ENCODE data around the gene PAX5.

Gene PAX5

GRCh38 chr9:36961561-36962325 is 72.3 kb downstream of the PAX5 start:
- H3K4me3 ChIP-seq (ENCODE audit: low read depth, low read length): no peak overlapping the region

GRCh38 chr9:36961051-36961450 is 73.0 kb downstream of the PAX5 start:
- H3K4me3 ChIP-seq (ENCODE audit: low read depth, low read length): no peak overlapping the region

GRCh38 chr9:36960575-36960955 is 73.5 kb downstream of the PAX5 start:
- no peak overlapping the region for H3K4me3 ChIP-seq (ENCODE audit: low read depth, low read length)

- H3K4me3 ChIP-seq (ENCODE audit: low read depth, low read length): no peak overlapping the region
These were observed 74.1 kb downstream of the PAX5 start for GRCh38 chr9:36959681-36960574.

GRCh38 chr9:36956908-36957307 is 77.2 kb downstream of the PAX5 start:
- H3K4me3 ChIP-seq (ENCODE audit: low read depth, low read length): no peak overlapping the region

GRCh38 chr9:36950389-36950788 is 83.7 kb downstream of the PAX5 start:
- no peak overlapping the region for H3K4me3 ChIP-seq (ENCODE audit: low read depth, low read length)

GRCh38 chr9:36949466-36949865 is 84.6 kb downstream of the PAX5 start:
- no peak overlapping the region for H3K4me3 ChIP-seq (ENCODE audit: low read depth, low read length)

- no peak overlapping the region for H3K4me3 ChIP-seq (ENCODE audit: low read depth, low read length)
These were observed 86.0 kb downstream of the PAX5 start for GRCh38 chr9:36948051-36948450.

- H3K4me3 ChIP-seq (ENCODE audit: low read depth, low read length): no peak overlapping the region
These were observed 87.4 kb downstream of the PAX5 start for GRCh38 chr9:36946653-36947052.

GRCh38 chr9:36945999-36946398 is 88.1 kb downstream of the PAX5 start:
- no peak overlapping the region for H3K4me3 ChIP-seq (ENCODE audit: low read depth, low read length)

GRCh38 chr9:36942891-36943290 is 91.2 kb downstream of the PAX5 start:
- H3K4me3 ChIP-seq (ENCODE audit: low read depth, low read length): no peak overlapping the region

GRCh38 chr9:36941441-36941840 is 92.6 kb downstream of the PAX5 start:
- H3K4me3 ChIP-seq (ENCODE audit: low read depth, low read length): no peak overlapping the region

- no peak overlapping the region for H3K4me3 ChIP-seq (ENCODE audit: low read depth, low read length)
These were observed 93.2 kb downstream of the PAX5 start for GRCh38 chr9:36940881-36941280.

GRCh38 chr9:36940500-36940853 is 93.6 kb downstream of the PAX5 start:
- no peak overlapping the region for H3K4me3 ChIP-seq (ENCODE audit: low read depth, low read length)

GRCh38 chr9:36939655-36940499 is 94.2 kb downstream of the PAX5 start:
- H3K4me3 ChIP-seq (ENCODE audit: low read depth, low read length): no peak overlapping the region

- no peak overlapping the region for H3K4me3 ChIP-seq (ENCODE audit: low read depth, low read length)
These were observed 94.9 kb downstream of the PAX5 start for GRCh38 chr9:36939214-36939613.

GRCh38 chr9:36938617-36939016 is 95.5 kb downstream of the PAX5 start:
- H3K4me3 ChIP-seq (ENCODE audit: low read depth, low read length): no peak overlapping the region

- H3K4me3 ChIP-seq (ENCODE audit: low read depth, low read length): no peak overlapping the region
These were observed 96.1 kb downstream of the PAX5 start for GRCh38 chr9:36937951-36938350.

- H3K4me3 ChIP-seq (ENCODE audit: low read depth, low read length): no peak overlapping the region
These were observed 96.7 kb downstream of the PAX5 start for GRCh38 chr9:36937346-36937745.

GRCh38 chr9:36936498-36936831 is 97.6 kb downstream of the PAX5 start:
- H3K4me3 ChIP-seq (ENCODE audit: low read depth, low read length): no peak overlapping the region

- no peak overlapping the region for H3K4me3 ChIP-seq (ENCODE audit: low read depth, low read length)
These were observed 98.1 kb downstream of the PAX5 start for GRCh38 chr9:36935768-36936497.

Data from iPS-11a (cell line).